GM10847 (cell line): ENCODE measurements around the gene CTSO.

ENCODE experiments used
- POLR2A ChIP-seq: IDR thresholded peaks from 2 replicates; pipeline ENCODE4 v1.6.1; 2011; ENCODE audit not compliant: insufficient read length; ENCODE audit errors: extremely low read depth

CTSO gene

DNA sequence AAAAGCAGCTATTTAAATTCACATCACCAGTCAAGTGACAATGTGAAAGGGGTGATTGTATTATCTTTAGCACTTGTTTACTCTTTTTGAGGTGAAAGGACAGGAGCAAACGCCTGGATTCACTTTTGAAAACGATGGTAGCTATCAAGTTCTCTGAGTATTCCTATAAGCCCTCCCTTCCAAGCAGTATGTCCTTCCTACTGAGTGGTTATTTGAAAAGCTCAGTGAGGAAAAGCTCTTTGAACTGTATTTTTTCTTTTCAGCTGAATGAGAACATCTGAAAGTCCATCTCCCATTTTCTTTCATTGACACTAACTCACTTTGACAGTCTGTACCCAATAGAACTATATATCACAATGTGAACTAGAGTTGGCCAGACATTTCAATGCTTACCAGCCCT is 9.1 kb upstream of the CTSO start:
- TF ChIP-seq POLR2A, result no peak

- TF ChIP-seq POLR2A, result no peak
Measured at GRCh38 chr4:155961575-155961974, 7.9 kb upstream of the CTSO start.

- no peak for TF ChIP-seq POLR2A
Measured at GRCh38 chr4:155960522-155960921, 6.9 kb upstream of the CTSO start.

GRCh38 chr4:155959417-155959816 is 5.8 kb upstream of the CTSO start:
- no peak for TF ChIP-seq POLR2A

GRCh38 chr4:155956461-155956860 is 2.8 kb upstream of the CTSO start:
- TF ChIP-seq POLR2A, result no peak

GRCh38 chr4:155954939-155955338 is 1.3 kb upstream of the CTSO start:
- no peak for TF ChIP-seq POLR2A

DNA sequence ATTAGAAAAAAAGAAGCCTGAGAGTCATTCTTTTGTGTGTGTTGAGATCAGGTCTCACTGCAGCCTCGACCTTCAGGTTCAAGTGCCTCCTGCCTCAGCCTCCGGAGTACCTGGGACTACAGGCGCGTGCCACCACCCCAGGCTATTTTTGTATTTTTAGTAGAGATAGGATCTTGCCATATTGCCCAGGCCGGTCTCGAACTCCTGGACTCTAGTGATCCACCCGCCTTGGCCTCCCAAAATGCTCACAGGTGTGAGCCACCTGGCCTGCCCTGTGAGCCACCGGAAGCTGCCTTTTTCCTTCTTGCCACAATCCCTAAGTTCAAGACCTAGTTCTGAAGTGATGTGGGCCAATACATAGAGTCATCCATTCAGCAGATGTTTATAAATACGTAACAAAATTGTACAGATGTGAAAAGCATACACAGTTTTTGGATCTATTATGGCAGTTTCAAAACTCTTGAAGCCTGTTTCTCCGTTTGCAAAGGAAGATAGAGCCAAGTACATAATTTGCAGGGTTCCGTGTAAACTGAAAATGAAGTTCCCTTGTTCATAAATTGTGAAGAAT is 536 bp upstream of the CTSO start:
- TF ChIP-seq POLR2A, result no peak

DNA sequence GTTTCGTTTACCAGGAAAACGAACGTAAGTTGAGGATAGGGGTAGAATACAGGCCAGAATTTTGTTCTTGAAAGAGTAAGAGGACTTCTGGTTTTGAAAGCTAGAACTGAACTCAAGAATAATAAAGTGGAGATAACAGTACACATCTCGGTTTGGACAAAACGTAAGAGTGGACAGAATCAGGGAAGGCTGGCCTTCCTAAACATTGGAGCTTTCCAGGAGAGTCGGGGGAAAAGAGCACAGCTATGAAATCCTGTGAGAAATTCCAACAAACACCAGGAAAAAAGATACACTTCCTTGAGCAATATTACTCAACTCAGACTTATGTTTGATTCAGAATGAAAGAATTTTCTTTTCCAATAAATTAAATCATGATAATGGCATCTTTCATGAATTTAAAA is 1.2 kb downstream of the CTSO start:
- no peak for TF ChIP-seq POLR2A

GRCh38 chr4:155950461-155950860 is 3.2 kb downstream of the CTSO start:
- no peak for TF ChIP-seq POLR2A

DNA sequence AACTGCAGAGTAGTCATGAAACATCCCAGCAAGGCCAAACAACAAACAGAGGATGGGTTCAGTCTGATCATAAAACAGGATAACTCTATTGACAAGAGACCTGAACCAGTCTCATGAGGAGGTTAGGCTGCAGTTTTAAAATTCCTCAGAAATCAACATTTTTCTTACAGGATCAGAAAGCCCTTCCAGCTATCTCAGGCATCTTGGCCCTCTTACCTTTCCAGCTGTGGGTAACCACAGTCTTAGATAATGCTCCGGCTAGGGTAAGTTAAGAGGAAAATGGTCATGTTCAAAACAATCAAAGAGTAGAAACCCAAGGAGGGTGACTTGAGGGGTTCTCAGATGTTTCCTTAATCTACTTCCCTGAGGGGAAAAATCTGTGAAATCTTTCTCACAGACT is 5.1 kb downstream of the CTSO start:
- TF ChIP-seq POLR2A, result no peak

- TF ChIP-seq POLR2A, result no peak
Measured at GRCh38 chr4:155946486-155946885, 7.2 kb downstream of the CTSO start.

DNA sequence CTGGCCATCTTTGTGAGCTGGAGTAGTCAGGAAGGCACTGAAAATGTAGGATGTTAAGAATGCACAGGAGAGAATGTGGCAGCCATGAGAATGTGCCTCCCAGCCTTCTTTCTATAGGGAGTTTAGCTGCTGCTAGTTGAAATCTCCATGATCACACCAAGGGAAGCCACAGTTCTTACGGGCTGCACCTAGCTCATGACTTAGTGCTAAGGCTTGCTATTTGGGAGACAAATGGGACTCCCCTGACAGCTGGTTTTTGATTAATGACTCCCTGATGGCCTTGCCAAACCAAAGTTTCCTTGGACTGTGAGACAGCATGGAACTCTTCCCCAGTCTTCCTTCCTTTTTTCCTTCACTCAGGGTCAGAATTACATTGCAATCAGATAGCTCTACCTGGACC is 9.2 kb downstream of the CTSO start:
- no peak for TF ChIP-seq POLR2A

DNA sequence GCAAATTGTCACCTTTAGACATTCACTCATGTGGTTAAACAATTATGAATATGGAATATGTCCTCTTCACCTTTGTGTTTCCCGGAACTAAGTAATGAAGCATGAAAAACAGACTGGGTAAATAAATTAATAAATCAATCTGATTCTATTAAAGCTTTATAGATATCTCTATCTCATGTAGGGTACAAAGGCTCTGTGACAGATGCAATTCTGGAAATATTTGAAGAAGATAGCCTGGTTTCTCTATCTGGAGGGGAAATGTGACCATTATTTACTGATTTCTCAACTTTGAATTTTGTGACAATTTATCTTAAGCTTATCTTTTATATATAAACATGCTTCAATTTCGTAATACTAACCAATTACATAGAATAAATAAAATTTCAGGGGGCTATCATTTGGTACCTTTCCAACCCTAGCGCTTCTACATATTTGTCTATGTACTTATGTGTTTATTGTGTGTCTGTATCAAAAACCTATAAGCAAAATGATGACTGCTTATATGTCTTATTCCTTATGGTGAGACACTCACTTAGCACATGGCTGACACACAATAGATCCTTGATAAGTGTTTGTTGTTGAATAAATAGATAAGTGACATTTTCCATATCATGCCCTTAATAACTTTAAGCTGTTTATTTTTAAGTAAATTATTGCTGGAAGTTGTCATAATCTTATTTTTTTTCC is 9.9 kb downstream of the CTSO start:
- no peak for TF ChIP-seq POLR2A

GRCh38 chr4:155941820-155942219 is 11.8 kb downstream of the CTSO start:
- TF ChIP-seq POLR2A, result no peak

DNA sequence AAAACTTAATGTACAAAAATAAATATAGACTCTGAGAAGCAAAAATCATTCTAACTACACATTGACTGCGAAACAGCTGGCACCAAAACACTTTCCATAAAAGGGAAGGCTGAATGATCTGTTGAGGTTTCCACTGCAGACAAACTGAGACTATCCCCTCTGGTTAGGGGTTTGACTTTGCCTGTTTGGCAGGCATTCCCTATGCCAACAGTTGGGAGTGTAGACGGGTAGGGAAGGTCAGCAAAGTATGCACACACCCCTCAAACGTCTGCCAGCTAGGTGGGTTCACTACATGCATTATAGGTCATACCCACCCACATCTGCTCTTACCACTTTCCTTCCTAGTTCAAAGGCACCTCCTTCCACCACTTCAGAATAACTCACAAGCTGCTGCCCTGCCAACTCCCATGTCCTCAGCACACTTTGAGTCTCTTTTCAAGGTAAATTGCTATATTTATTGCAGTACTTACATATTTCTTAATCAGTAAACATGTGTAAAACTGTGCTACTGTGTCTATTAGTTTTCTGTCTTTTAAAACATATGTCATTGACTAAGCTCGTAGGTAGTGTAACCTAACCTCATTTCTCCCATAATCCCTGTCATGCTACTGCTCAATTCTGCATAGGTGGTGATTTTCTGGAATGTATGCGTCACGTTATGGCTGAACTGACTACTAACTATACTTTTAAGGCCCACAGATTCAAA is 12.4 kb downstream of the CTSO start:
- TF ChIP-seq POLR2A, result no peak

GRCh38 chr4:155935389-155935986 is 18.2 kb downstream of the CTSO start:
- TF ChIP-seq POLR2A, result no peak
